AG08396 (cell line): Measurements from ENCODE around the gene PFN3.
"Not testable (repeated sequence)": the region's sequence is repeated elsewhere in the genome, so short reads cannot be mapped to it uniquely, and the experiment has no call there.

ENCODE experiments used
- DNase-seq: peaks from one replicate; pipeline ENCODE4 v3.0.0; 2012; ENCODE audit warnings: low spot score, mixed read lengths

PFN3 gene

DNA sequence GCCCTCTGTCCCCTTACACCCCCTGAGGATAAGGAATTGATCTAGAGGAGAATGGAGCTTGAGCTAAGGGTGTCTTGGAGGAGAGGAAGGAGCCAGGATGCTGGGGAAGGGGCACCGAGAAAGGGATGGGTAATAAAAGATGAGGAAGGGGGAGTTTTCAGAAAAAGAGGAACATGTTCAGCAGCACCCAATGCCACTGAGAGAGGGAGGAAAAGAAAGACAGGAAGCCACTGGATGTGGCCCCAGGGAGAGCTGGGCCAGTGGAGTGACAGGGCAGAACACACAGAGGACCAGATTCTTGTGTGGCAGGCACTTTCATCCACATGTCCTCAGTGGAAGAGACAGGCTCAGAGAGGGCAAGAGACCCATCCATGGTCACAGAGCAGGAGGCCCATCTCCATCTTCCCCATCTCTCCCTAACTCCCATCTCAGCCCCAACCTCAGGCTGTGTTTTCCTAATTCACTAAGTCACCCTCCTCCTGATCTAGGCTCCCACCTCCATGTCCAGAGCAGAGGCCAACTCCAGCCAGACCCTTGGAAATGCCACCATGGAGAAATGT, 7.2 kb downstream of the PFN3 start:
- no peak for DNase-seq

DNA sequence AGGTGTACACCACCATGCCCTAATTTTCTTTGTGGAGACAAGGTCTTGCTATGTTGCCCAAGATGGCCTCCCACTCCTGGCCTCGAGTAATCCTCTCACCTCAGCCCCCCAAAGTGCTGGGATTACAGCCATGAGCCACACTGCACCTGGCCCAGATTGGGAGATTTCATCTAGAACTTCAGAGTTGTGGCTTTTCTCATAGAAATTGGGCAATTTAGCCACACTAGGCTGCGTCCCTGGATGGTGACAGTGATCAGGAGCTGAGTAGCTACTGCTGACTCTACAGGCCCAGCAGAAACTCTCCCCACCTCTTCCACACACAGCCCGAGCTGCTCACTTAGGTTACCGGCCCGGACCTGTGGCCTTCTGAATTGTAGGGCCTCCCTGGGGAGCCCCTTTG, 7.7 kb downstream of the PFN3 start:
- no peak for DNase-seq

DNA sequence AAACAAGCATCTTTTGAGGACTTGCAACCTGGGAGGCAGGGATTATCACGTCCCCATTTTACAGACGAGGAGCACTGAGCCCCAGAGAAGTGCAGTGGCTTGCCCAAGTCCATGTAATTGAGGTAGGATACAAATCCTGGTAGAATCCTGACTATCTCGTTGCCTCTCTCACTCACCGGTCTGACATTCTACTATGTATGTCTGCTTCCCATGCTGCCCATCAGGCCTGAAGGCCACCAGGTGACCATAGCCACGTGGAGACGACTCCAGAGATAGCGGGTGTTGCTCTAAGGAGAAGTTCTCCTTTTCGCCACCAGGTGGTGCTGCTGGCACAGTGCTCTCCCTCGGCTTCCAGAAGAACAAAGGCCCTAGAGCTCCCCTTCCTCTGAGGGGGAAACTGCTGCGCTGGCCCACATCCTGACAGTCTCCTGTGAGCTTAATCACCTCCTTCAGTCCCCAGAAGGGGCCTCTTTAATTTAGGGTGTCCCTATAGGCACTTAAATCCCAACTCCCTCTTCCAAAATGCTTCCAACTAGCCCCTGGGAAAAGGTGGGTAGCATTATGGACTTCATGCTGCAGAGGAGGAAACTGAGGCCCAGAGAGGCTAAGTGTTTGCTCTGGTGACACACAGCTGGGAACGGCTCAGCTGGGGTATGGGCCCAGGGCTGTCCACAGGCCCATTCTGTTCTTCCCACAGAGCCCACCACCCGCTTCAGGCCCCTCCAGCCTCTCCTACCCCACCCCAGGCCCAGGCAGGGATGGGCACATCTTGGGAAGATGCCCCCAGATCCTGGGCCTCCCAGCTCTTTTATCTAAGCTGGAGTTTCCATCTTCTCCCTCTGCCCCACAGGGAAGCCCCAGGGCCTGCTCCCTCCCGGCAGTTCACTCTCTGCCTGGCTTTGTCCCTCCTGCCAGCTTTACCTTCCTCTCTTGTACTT, 9.8 kb downstream of the PFN3 start:
- DNase-seq = peak; percentile 91

GRCh38 chr5:177389241-177390169, 11.0 kb downstream of the PFN3 start:
- DNase-seq = peak; percentile 86

- no peak for DNase-seq
These were observed 11.9 kb downstream of the PFN3 start for GRCh38 chr5:177388521-177389052.

- no peak for DNase-seq
These were observed 13.1 kb downstream of the PFN3 start for GRCh38 chr5:177387405-177387804.

GRCh38 chr5:177386542-177386941, 13.9 kb downstream of the PFN3 start:
- no peak for DNase-seq

GRCh38 chr5:177385720-177386119, 14.7 kb downstream of the PFN3 start:
- no peak for DNase-seq

- DNase-seq = no peak
These were observed 16.3 kb downstream of the PFN3 start, which contains the start of gene SLC34A1 for GRCh38 chr5:177384134-177384533. Gene SLC34A1, plus strand, starts transcription at chr5:177384434. Its CDS starts 1,308 bp downstream, at chr5:177385742.

DNA sequence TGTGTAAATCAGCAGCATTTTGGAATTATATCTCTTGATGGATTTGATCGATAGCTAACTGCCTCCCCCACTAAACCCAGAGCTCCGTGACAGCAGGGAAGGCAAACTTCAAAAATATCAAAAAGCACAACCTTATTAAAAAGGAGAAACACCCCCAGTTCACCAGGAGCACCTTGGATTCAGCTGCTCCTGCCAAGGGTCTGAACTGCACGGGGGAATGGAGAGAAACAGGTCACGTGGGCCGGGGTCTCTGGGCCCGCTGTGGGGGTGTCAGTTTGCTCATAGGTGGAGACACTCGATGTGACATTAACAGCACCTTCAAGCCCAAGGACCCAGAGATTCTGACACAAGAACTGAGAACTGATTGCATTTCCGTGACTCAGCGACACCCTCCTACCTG, 17.3 kb downstream of the PFN3 start:
- no peak for DNase-seq

GRCh38 chr5:177382423-177383029, 17.9 kb downstream of the PFN3 start:
- no peak for DNase-seq

GRCh38 chr5:177380805-177381126, 19.7 kb downstream of the PFN3 start:
- no peak for DNase-seq

GRCh38 chr5:177378884-177379883, 21.3 kb downstream of the PFN3 start:
- DNase-seq = peak; percentile 78

DNA sequence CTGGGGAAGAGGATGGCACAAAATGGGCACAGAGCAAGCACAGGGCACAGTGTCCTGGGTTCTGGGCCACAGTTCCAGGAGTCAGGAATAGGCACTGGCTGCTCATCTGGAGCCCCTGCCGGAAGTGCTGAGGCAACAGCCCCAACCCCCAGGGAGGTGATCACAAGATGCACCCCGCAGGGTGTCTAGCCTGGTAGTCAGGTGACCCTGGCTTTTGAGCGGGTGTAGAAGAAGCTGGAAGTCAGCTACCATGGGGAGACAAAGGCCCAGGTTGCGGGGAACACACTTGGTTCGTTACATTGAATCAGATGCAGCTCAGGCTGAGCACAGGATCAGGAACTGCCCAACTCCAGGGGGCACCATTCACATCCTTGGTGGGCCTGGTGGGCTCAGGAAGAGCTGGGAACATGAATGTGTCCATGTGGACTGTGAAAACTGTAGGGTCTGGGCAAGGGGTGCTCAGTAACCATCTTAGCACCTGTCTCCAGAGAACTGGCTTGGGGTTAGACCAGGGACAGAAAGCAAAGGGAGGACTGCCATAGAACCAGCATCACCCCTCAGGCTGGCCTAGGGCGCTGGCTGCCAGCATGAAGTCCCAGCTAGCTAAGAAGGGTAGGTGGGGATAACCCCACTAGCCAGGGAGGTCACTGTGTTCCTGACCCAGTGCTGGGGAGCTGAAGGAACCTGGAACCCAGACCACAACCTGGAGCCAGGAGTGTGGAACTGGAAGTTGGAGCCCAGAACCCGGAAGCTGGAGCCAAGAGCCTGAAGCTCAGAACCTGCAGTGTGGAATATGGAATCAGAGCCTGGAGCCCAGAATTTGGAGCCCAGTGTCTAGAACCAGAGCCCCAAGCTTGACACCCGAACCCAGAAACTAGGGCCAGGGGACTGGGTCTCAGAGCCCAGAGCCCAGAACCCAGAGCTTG, 22.3 kb downstream of the PFN3 start:
- DNase-seq = no peak

GRCh38 chr5:177376107-177376506, 24.4 kb downstream of the PFN3 start:
- no peak for DNase-seq

GRCh38 chr5:177375516-177375915, 24.9 kb downstream of the PFN3 start:
- not testable (repeated sequence) for DNase-seq

DNA sequence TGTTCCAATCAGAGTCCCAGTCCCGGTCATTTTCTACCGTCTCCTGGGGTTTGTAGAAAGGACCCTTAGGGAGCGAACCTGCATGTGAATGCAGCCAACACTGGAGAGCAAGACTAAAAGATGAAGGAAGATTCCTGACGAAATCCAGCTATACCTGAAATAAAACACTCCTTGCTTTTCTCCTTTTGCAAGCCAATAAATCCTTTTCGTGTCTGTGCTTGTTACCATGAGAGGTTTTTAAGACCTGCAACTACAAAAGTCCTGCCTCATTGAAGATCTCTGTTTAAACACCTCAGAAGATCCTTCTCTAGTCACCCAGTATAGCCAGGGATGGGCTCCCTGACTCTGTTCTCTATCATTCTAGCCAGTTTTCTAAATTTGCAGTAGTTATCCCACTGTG, 26.2 kb downstream of the PFN3 start:
- no peak for DNase-seq

GRCh38 chr5:177373806-177374205, 26.7 kb downstream of the PFN3 start:
- DNase-seq = no peak

DNA sequence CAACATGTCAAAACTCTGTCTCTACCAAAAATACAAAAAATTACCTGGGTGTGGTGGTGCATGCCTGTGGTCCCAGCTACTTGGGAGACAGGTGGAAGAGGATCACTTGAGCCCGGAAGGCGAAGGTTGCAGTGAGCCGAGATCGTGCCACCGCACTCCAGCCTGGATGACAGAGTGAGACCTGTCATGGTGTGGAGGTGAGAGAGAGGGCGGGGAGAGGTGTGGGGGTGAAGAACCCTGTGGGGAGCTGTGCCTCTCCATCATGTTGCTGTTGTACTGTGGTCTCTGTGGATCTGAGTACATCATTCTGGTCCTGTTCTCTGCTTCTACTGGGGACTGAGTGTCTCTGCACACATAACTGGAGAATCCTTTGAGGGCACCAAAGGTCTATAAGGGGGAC, 27.6 kb downstream of the PFN3 start:
- no peak for DNase-seq
